Mucosa of descending colon (tissue), 3 donors: ENCODE results near the gene UTP25. TPM values are rescaled to one million over a fixed set of nuclear protein-coding genes. Genes with fewer than 3 reads are reported as not detected.

Experiments
- ATAC-seq: fragments of 200-7000 bp; cut with Tn5 transposase; one replicate; pipeline ENCODE4 v1.9.1; 2020; ENCODE audit warnings: mild to moderate bottlenecking, moderate library complexity
- DNase-seq, 3 donors: peaks; one replicate each; pipeline ENCODE4 v3.0.0-alpha.2; 2020
- H3K36me3 ChIP-seq: fragments of 200-600 bp; one replicate; pipeline ENCODE4 v1.8.0; 2021; ENCODE audit warnings: low read depth, mild to moderate bottlenecking
- H3K4me1 ChIP-seq: fragments of 200-600 bp; one replicate; pipeline ENCODE4 v1.8.0; 2021; ENCODE audit warnings: low read depth, mild to moderate bottlenecking
- H3K4me3 ChIP-seq: fragments of 200-600 bp; one replicate; pipeline ENCODE4 v1.8.0; 2021; ENCODE audit warnings: mild to moderate bottlenecking
- H3K9me3 ChIP-seq: fragments of 200-600 bp; one replicate; pipeline ENCODE4 v1.8.0; 2021; ENCODE audit warnings: mild to moderate bottlenecking
- intact Hi-C, 2 donors: fragments of 100-400 bp; cut with DNase I in 1 of 2; cut with micrococcal nuclease in 1 of 2; formaldehyde crosslinking; loops; one replicate each; pipeline versions ENCODE4 v1.11.0 to v1.11.1; 2022; cut with DNase I, micrococcal nuclease
- total RNA-seq, 3 donors: library from RNA; stranded (reverse); fragmentation: NEBNext Ultra II Directional in 2 of 3; extraction: Animal tissue kit (Norgen Biotek cat#: 25700) in 2 of 3; gene quantifications; one replicate each; pipeline versions ENCODE4 v1.2.1 to v1.2.4, GENCODE V29; 2021 to 2023
- TF ChIP-seq, protein P1 (sequence below): fragments of 200-600 bp; IDR thresholded peaks from one replicate; pipeline ENCODE4 v1.8.0; 2022; ENCODE audit warnings: antibody characterized with exemption, mild to moderate bottlenecking
- donor health status: DM: no; HTN: no; CAD: no; lungs with moderate emphysema.
- donor health status: DM: no; HTN: no; CAD: no.
- donor health status: DM: no; HTN: yes; CAD: no.

The UTP25 gene
- total RNA-seq, 3 donors from 2014 or later: 5.4 to 8.8 (median 6.7) TPM

- Histone ChIP-seq H3K4me1 (no peaks in the 10 kb centered on the region), H3K36me3 (no peaks in the 10 kb centered on the region), H3K4me3 (no peak overlapping the region), H3K9me3 (no peaks in the 10 kb centered on the region)
- intact Hi-C loops: no loop called here
- TF ChIP-seq, protein P1, sequence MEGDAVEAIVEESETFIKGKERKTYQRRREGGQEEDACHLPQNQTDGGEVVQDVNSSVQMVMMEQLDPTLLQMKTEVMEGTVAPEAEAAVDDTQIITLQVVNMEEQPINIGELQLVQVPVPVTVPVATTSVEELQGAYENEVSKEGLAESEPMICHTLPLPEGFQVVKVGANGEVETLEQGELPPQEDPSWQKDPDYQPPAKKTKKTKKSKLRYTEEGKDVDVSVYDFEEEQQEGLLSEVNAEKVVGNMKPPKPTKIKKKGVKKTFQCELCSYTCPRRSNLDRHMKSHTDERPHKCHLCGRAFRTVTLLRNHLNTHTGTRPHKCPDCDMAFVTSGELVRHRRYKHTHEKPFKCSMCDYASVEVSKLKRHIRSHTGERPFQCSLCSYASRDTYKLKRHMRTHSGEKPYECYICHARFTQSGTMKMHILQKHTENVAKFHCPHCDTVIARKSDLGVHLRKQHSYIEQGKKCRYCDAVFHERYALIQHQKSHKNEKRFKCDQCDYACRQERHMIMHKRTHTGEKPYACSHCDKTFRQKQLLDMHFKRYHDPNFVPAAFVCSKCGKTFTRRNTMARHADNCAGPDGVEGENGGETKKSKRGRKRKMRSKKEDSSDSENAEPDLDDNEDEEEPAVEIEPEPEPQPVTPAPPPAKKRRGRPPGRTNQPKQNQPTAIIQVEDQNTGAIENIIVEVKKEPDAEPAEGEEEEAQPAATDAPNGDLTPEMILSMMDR: no peak
- DNase-seq (no peak), ATAC-seq (no peak)
These were observed 51.2 kb downstream of the UTP25 start for GRCh38 chr1:209878964-209879363.

- no peak for DNase-seq
- intact Hi-C loops: no loop called here
- no peak for ATAC-seq
- TF ChIP-seq, protein P1: no peak
- no peaks in the 10 kb centered on the region for H3K4me1 ChIP-seq
- no peak overlapping the region for H3K4me3 ChIP-seq
- H3K36me3 ChIP-seq: no peaks in the 10 kb centered on the region
- no peaks in the 10 kb centered on the region for H3K9me3 ChIP-seq
These were observed 51.8 kb downstream of the UTP25 start for GRCh38 chr1:209879539-209879938.

DNA sequence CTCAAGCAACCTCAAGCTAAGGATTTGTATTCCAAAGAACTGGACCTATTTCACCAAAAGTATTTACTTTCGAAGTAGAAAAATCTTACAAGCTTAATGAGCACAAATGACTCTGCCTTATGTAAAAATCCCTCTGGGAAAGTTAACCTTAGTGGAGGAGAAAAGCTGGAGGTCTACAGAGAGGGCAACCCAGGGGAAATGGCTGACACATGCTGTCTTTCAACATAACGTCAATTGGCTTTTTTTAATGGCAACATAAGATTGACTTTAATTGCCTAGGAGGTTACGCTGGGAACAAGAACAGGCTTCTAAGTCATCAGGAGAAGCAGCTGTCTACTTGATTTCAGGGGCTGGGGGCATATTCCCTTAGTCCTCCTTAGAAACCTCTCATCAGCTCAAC, 52.3 kb downstream of the UTP25 start:
- TF ChIP-seq, protein P1: no peak
- Histone ChIP-seq H3K9me3 (no peaks in the 10 kb centered on the region), H3K4me1 (no peaks in the 10 kb centered on the region), H3K4me3 (no peak overlapping the region), H3K36me3 (no peaks in the 10 kb centered on the region)
- intact Hi-C loops: no loop called here
- ATAC-seq: no peak
- no peak for DNase-seq

GRCh38 chr1:209881619-209882018, 53.8 kb downstream of the UTP25 start:
- no peak for ATAC-seq
- intact Hi-C loops: no loop called here
- TF ChIP-seq, protein P1: no peak
- Histone ChIP-seq H3K4me1 (no peaks in the 10 kb centered on the region), H3K36me3 (no peaks in the 10 kb centered on the region), H3K4me3 (no peak overlapping the region), H3K9me3 (no peaks in the 10 kb centered on the region)
- no peak for DNase-seq

DNA sequence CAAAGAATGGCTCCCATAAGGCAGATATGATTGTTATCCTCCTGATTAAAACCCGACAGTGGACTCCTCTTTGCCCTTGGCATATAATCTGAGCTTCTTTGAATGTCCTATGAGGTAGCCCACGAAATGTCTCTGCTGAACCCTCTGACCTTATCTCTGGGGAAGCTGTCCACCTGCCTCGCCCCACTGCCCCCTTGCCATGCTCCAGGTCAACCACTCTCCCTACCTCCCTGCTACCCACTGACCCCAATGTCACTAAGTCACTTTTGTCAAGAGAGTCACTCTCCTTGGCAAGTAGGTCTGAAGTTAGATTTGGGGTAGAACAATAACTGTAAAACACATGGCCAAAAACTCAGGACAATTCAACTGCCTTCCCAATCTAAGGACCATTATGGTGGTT, 54.5 kb downstream of the UTP25 start:
- intact Hi-C loops: no loop called here
- H3K4me1 ChIP-seq: no peaks in the 10 kb centered on the region
- H3K36me3 ChIP-seq: no peaks in the 10 kb centered on the region
- TF ChIP-seq, protein P1: no peak
- no peak for ATAC-seq
- no peak overlapping the region for H3K4me3 ChIP-seq
- no peaks in the 10 kb centered on the region for H3K9me3 ChIP-seq
- DNase-seq: no peak

- Histone ChIP-seq H3K9me3 (no peaks in the 10 kb centered on the region), H3K4me1 (no peaks in the 10 kb centered on the region), H3K4me3 (no peak overlapping the region), H3K36me3 (no peaks in the 10 kb centered on the region)
- no peak for ATAC-seq
- TF ChIP-seq, protein P1: no peak
- intact Hi-C loops: no loop called here
- no peak for DNase-seq
These were observed 55.2 kb downstream of the UTP25 start for GRCh38 chr1:209882942-209883340.
